A172 (cell line): ENCODE measurements around the gene UPF1. TPM values are rescaled to one million over a fixed set of nuclear protein-coding genes. Genes with fewer than 3 reads are reported as not detected.

ENCODE experiments used
- DNase-seq: peaks from one replicate; pipeline ENCODE4 v3.0.0-alpha.2; 2015; ENCODE audit warnings: low spot score
- total RNA-seq: library from RNA; depleted of rRNA; stranded (reverse); fragments of >200 nt; shearing (Covaris generic); gene quantifications from 2 replicates; pipeline ENCODE4 v1.2.3, GENCODE V29; 2014

UPF1 gene
- total RNA-seq, 1 experiment from 2014 or later = 40.3 TPM

- no peak for DNase-seq
Measured at GRCh38 chr19:18857223-18857622, 25.5 kb downstream of the UPF1 start.

GRCh38 chr19:18858906-18859646 is 27.3 kb downstream of the UPF1 start:
- no peak for DNase-seq

DNA sequence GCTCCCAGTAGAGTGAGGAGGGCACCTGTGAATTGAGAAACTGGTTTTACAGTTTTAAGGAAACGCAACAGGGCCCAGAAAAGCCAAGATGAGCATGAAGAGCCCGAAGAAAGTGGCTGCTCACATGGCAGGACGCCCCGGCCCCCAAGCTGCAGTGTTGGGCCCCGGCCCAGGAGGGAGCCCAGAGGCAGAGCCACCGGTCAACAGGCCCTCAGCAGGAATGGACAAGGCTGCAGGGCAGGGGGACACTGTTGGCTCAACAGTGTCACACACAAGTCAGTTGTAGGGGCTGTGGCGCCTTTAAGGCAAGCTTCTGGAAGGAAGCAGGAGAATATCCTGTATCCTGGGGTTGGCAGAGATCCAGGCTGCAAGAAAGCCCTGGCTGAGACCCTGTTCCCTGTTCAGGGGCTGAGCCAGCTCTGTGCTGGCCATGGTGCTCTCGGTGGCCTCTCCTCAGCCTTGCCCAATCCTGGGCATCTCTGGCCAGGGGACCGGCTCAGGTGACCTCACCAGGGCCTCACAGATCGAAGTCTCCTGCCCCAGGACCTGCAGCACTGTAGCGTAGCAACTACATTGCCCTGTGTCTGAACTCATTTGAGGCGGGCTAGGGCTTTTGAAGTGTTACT is 28.0 kb downstream of the UPF1 start:
- DNase-seq = no peak

DNA sequence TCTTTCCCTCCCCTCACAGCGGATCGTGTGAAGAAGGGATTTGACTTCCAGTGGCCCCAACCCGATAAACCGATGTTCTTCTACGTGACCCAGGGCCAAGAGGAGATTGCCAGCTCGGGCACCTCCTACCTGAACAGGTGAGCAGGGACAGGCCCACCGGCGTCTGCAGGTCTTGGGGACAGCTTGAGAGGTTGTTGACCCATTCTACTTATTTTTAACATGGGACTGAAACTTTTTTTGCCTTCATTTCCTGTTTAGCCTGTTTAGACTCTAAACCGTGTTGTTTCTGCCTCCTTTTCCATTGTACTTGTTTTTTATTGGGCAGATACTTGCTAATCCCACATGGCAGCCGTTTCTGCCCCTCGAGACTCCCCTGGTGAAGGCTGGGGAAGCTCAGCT is 28.5 kb downstream of the UPF1 start:
- DNase-seq = no peak

- DNase-seq = no peak
Measured at GRCh38 chr19:18860725-18861124, 29.0 kb downstream of the UPF1 start.

- no peak for DNase-seq
Measured at GRCh38 chr19:18861235-18861634, 29.5 kb downstream of the UPF1 start.

GRCh38 chr19:18861917-18862316 is 30.2 kb downstream of the UPF1 start:
- no peak for DNase-seq

DNA sequence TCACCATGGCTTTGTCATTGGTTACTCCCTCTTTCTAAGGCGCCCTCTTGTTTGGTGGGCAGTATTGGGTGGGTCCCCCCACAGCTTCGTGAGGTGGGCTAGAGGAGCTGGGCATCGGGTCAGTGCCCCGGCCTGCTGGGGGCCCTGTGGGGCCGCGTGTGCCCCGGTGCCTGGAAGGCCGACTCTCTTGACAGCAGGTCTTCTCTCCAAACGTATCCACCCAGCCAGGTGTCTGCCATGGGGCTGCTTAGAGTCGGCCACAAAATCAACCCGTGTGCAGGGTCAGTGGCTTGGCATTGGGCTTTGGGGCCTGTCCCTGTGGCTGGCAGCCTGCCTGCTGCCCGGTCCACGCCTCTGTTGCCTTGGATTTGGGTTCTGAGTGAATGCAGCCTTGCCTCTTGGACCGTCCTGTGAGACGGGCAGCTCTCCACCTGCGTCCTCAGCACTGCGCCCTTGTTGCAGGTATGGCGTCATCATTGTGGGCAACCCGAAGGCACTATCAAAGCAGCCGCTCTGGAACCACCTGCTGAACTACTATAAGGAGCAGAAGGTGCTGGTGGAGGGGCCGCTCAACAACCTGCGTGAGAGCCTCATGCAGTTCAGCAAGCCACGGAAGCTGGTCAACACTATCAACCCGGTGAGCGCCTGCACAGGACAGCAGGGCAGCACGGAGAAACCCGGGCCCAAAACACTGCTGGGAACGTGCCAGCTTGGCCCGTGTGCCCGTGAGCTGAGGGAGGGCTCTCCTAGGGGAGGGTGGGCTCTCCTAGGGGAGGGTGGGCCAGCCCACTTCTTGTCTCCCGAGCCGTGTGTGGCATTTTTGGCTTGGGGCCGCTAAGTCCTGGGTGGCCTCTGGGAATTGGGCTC is 31.4 kb downstream of the UPF1 start:
- no peak for DNase-seq

- no peak for DNase-seq
Measured at GRCh38 chr19:18863843-18864362, 32.1 kb downstream of the UPF1 start.

DNA sequence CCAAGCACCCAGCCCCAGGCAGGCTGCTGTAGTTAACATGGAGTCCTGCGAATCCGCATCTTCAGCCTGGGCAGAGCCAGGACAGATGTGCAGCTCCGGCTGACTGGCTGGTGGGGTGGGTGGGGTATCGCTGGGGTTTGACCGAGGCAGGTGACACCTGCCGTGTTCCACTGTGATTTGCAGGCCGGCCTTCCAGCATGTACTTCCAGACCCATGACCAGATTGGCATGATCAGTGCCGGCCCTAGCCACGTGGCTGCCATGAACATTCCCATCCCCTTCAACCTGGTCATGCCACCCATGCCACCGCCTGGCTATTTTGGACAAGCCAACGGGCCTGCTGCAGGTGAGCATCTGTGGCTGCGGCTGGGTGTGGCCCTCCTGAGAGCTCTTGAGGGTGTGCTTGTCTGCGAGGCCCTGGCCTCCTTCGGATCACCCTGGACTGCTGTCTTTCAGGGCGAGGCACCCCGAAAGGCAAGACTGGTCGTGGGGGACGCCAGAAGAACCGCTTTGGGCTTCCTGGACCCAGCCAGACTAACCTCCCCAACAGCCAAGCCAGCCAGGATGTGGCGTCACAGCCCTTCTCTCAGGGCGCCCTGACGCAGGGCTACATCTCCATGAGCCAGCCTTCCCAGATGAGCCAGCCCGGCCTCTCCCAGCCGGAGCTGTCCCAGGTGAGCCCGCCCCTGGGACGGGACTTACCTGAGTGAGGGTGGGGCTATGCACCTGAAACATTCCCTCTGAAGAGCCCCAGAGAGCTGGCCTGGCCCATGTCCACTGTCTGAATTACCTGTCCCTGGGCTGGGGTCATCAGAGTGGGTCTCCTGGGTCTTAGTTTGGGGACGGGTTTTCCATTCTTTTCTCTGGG is 33.6 kb downstream of the UPF1 start:
- DNase-seq = no peak

GRCh38 chr19:18865973-18866799 is 34.4 kb downstream of the UPF1 start:
- no peak for DNase-seq

DNA sequence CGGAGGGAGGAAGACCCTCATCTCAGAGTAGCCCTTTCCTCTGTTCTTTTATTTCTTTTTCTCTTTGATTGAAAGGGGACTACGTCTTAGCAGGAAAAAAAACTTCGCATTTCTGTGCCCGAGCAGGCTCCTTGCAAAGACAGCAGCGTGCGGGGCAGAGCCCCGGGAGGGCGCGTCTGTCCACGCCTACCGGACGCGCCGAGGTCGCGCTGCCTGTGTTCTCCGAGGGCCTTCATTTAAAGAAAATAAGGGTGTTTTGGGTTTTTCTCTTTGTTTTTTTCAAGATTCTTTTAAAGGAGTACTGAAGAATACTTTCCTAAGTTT is 35.0 kb downstream of the UPF1 start:
- DNase-seq = no peak

GRCh38 chr19:18867199-18867598 is 35.4 kb downstream of the UPF1 start:
- DNase-seq = no peak

DNA sequence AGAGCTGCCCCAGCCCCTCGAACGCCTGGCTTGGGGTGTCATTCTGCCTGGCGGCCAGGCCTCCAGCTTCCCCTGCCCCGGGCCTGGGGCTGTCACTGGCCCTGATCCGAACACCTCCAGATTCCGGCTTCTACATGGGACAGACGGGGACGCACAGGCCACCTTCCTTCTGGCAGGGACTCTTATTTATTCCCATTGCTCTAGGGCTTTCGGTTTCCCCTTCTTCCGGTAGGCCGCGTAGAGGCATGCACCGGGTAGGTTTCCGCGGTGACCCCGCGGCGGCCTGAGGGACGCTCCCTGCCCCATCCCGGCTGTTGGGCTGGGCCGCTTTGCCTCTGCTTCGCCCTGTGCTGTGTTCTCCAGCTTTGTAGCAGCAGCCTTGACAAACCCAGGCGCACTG is 36.0 kb downstream of the UPF1 start:
- DNase-seq = no peak

GRCh38 chr19:18868380-18869022 is 36.7 kb downstream of the UPF1 start:
- DNase-seq = no peak

DNA sequence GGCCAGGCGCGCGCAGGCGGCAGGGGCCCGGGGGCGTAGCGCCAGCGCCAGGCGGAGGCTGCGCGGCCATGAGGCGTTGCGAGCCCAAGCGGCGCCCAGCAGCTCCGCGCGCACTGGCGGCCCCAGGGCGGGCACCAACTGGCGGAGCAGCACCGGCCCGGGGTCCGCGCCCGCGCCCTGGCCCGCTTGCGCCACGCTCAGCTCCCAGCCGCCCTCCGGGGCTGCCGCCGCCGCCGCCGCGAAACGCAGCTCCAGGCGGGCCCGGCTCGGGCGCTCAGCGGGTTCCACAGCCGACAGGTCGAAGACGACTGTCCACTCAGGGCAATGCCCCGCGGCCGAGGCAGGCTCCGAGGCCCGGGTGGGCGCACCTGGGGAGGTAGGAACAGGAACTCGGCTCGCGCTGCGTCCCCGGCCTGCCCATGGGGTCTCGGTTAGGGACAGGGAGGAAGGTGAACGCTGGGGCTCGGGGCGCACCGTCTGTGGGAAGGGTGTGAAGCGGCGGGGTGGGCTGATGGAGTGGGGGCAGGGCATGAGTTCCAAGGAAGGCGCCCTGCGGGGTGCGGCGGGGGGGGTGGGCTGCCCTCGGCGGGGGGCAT is 37.4 kb downstream of the UPF1 start:
- DNase-seq = no peak

DNA sequence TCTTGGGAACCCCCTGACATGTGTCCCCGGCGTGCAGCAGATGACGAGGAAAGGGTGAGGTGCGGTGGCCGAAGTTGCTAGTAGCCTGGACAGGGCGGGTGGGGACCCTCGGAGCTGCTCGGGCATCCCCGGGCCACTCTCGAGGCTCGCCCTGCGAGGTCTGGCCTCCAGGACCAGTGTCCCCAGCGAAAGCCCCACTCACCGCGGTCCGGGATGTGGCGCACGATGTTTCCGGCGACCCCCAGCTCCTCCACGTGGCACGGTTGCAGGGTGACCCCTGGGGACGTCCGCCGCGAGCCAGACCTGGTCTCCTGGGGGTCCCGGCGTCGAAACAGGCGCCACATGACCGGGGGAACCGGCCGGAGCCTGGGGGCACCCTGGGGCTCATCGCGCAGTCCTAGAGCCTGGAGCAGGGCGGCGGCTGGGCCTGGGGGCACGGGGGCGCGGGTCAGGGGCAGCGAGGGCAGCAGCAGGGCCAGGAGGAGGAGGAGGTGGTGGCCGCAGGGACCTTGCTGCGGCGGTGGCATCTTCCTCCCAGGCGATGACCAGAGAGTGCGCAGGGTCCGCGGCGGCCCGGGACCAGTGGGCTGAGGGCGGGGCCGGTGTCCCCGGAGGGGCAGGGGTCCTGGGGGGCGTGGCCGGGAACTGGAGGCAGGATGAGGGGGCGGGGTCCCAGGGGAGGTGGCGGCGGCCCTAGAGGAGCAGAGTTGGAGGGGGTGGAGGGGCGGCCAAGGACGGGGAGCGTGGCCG is 38.2 kb downstream of the UPF1 start:
- DNase-seq = no peak

- DNase-seq = no peak
Measured at GRCh38 chr19:18870531-18871172, 38.9 kb downstream of the UPF1 start.

- no peak for DNase-seq
Measured at GRCh38 chr19:18871543-18871942, 39.8 kb downstream of the UPF1 start.
